ENCODE measurements around the gene TARM1. TPM values are rescaled to one million over a fixed set of nuclear protein-coding genes. Genes with fewer than 3 reads are reported as not detected.

Gene TARM1
- total and polyA plus RNA-seq, 11 donors: not detected

- WGBS, 4 donors: 51 to 64% (median 58%) methylated on average over 9 of the region's 9 CpGs
- no peak for TF ChIP-seq CTCF (IDR thresholded peaks at IDR 0.05)
- no peak for TF ChIP-seq POLR2A (IDR thresholded peaks at IDR 0.05)
Measured at GRCh38 chr19:54074851-54075250, 6.3 kb downstream of the TARM1 start.

GRCh38 chr19:54073829-54074228, 7.3 kb downstream of the TARM1 start:
- no peak overlapping the region for H3K4me3 ChIP-seq
- peaks cover 0 to 4% (median 0%) of the 10 kb centered on the region in 9 donors for H3K27me3 ChIP-seq
- DNase-seq (no peak), ATAC-seq (no peak)
- TF ChIP-seq POLR2A (IDR thresholded peaks at IDR 0.05) (no peak), CTCF (IDR thresholded peaks at IDR 0.05) (no peak)
- 81 to 85% (median 83%) methylated on average over 10 of the region's 10 CpGs for WGBS, 4 donors
- H3K9me3 ChIP-seq: peaks cover 0 to 14% (median 4%) of the 10 kb centered on the region in 12 donors
- H3K4me1 ChIP-seq: no peaks in the 10 kb centered on the region
- no peaks in the 10 kb centered on the region for H3K36me3 ChIP-seq
- intact Hi-C loops (cut with DNase I): no loop called here
- H3K27ac ChIP-seq: no peak overlapping the region

More at GRCh38 chr19:54074851-54075250, 6.3 kb downstream of the TARM1 start:
- ATAC-seq (no peak), DNase-seq (no peak)
- intact Hi-C loops (cut with DNase I): no loop called here
- H3K4me1 ChIP-seq: no peaks in the 10 kb centered on the region
- H3K4me3 ChIP-seq: no peak overlapping the region
- H3K9me3 ChIP-seq: peaks cover 0 to 4% (median 0%) of the 10 kb centered on the region in 12 donors
- no peaks in the 10 kb centered on the region for H3K36me3 ChIP-seq
- H3K27ac ChIP-seq: no peak overlapping the region
- H3K27me3 ChIP-seq: peaks cover 0 to 4% (median 0%) of the 10 kb centered on the region in 9 donors

- H3K4me3 ChIP-seq: no peak overlapping the region
- H3K27me3 ChIP-seq: no peaks in the 10 kb centered on the region
- intact Hi-C loops (cut with DNase I): no loop called here
- TF ChIP-seq CTCF (IDR thresholded peaks at IDR 0.05): no peak
- TF ChIP-seq POLR2A (IDR thresholded peaks at IDR 0.05): no peak
- no peak for DNase-seq
- no peak overlapping the region for H3K27ac ChIP-seq
- 53 to 62% (median 60%) methylated on average over 5 of the region's 5 CpGs for WGBS, 4 donors
- ATAC-seq: no peak
- no peaks in the 10 kb centered on the region for H3K4me1 ChIP-seq
- H3K9me3 ChIP-seq: peaks cover 0 to 14% (median 4%) of the 10 kb centered on the region in 12 donors
- no peaks in the 10 kb centered on the region for H3K36me3 ChIP-seq
Measured at GRCh38 chr19:54069470-54069869, 11.7 kb downstream of the TARM1 start.

GRCh38 chr19:54063350-54064116, 17.6 kb downstream of the TARM1 start, which contains the start of gene VSTM1:
TSS of gene VSTM1 (minus strand) at chr19:54063897. CDS start at chr19:54063777, 120 bp downstream.
- H3K4me1 ChIP-seq: no peaks in the 10 kb centered on the region
- peak within 1 kb of the TSS in 1 of 12 donors; percentile 20 for H3K27ac ChIP-seq
- peak within 1 kb of the TSS in 1 of 12 donors; percentile 30 for H3K4me3 ChIP-seq
- DNase-seq (no peak), ATAC-seq (no peak)
- WGBS, 4 donors: 65 to 70% (median 67%) methylated on average over 34 of the region's 34 CpGs
- TF ChIP-seq CTCF (IDR thresholded peaks at IDR 0.05) (no peak), POLR2A (IDR thresholded peaks at IDR 0.05) (no peak)
- peaks cover 0 to 32% (median 0%) of the 10 kb centered on the region in 9 donors for H3K27me3 ChIP-seq
- no peaks in the 10 kb centered on the region for H3K36me3 ChIP-seq
- H3K9me3 ChIP-seq: no peaks in the 10 kb centered on the region
- intact Hi-C loops (cut with DNase I): no loop called here

Data from heart left ventricle (tissue), 16 donors.